DOHH2 (cell line): Measurements from ENCODE around the gene NUBP2.

Experiments
- H3F3A ChIP-seq: fragments of 200-600 bp; sonication (generic), shearing (Covaris generic); 2 replicates; pipeline ENCODE4 v1.6.0; 2016; ENCODE audit warnings: antibody characterized with exemption, mild to moderate bottlenecking; ENCODE audit not compliant: control insufficient read depth, insufficient read depth
- H3K27ac ChIP-seq: fragments of 200-600 bp; sonication (generic); 2 replicates; pipeline ENCODE4 v1.5.1; 2014; ENCODE audit warnings: low read depth, mild to moderate bottlenecking, low read length, moderate library complexity
- H3K27me3 ChIP-seq: fragments of 200-600 bp; sonication (generic); 2 replicates; pipeline ENCODE4 v1.6.1; 2014; ENCODE audit warnings: mild to moderate bottlenecking, low read length, mixed read lengths; ENCODE audit not compliant: control insufficient read depth
- H3K36me3 ChIP-seq: fragments of 200-600 bp; sonication (generic); 2 replicates; pipeline ENCODE4 v1.6.1; 2014; ENCODE audit warnings: mild to moderate bottlenecking, low read length, moderate library complexity, mixed read lengths; ENCODE audit not compliant: control insufficient read depth
- H3K4me1 ChIP-seq: fragments of 200-600 bp; sonication (generic); 2 replicates; pipeline ENCODE4 v1.6.1; 2014; ENCODE audit warnings: mild to moderate bottlenecking, low read length, mixed read lengths; ENCODE audit not compliant: control insufficient read depth
- H3K4me2 ChIP-seq: fragments of 200-600 bp; sonication (generic); 2 replicates; pipeline ENCODE4 v1.6.0; 2014; ENCODE audit warnings: mild to moderate bottlenecking, low read length, moderate library complexity
- H3K4me3 ChIP-seq: fragments of 200-600 bp; sonication (generic); 2 replicates; pipeline ENCODE4 v1.5.1; 2014; ENCODE audit warnings: mild to moderate bottlenecking, low read length, mixed read lengths
- H3K79me2 ChIP-seq: fragments of 200-600 bp; sonication (generic); 2 replicates; pipeline ENCODE4 v1.6.1; 2014; ENCODE audit warnings: mild to moderate bottlenecking, low read length, mixed read lengths; ENCODE audit not compliant: control insufficient read depth
- H3K9me2 ChIP-seq: fragments of 200-600 bp; sonication (generic); replicated peaks from 2 replicates; pipeline ENCODE4 v1.6.1; 2014; ENCODE audit warnings: mild to moderate bottlenecking, low read length, mixed read lengths; ENCODE audit not compliant: control insufficient read depth
- H3K9me3 ChIP-seq: fragments of 200-600 bp; sonication (generic); 2 replicates; pipeline ENCODE4 v1.6.1; 2014; ENCODE audit warnings: antibody characterized with exemption, low read length, mixed read lengths; ENCODE audit not compliant: control insufficient read depth, insufficient read depth
- H4K20me1 ChIP-seq: fragments of 200-600 bp; sonication (generic); 2 replicates; pipeline ENCODE4 v1.6.0; 2014; ENCODE audit warnings: low read depth, mild to moderate bottlenecking, antibody characterized with exemption, low read length, moderate library complexity; ENCODE audit not compliant: control insufficient read depth, insufficient read depth
- CTCF ChIP-seq: fragments of 200-600 bp; sonication (generic); IDR thresholded peaks from one replicate; pipeline ENCODE4 v1.5.1; 2014; ENCODE audit warnings: antibody characterized with exemption, mild to moderate bottlenecking, low read depth, low read length; ENCODE audit not compliant: poor library complexity, severe bottlenecking
- EZH2phosphoT487 ChIP-seq: fragments of 200-600 bp; sonication (generic); IDR thresholded peaks from 2 replicates; pipeline ENCODE4 v1.6.1; 2017; ENCODE audit warnings: borderline replicate concordance, mild to moderate bottlenecking, antibody characterized with exemption, low read length, moderate library complexity, mixed read lengths

Gene NUBP2

GRCh38 chr16:1781758-1782407 lies 877 bp upstream of the NUBP2 start:
- Histone ChIP-seq H3F3A (no peaks in the 10 kb centered on the region), H3K4me2 (peak overlapping the region; percentile 93), H3K79me2 (peaks cover 52% of the 10 kb centered on the region), H3K27ac (no peak overlapping the region), H3K4me3 (peak overlapping the region; percentile 82), H3K36me3 (peaks cover 27% of the 10 kb centered on the region), H3K27me3 (no peaks in the 10 kb centered on the region), H3K9me3 (no peaks in the 10 kb centered on the region), H3K9me2 (no peaks in the 10 kb centered on the region), H3K4me1 (peaks cover 16% of the 10 kb centered on the region), H4K20me1 (0 out of 2 replicates have a peak, but pooled peaks cover 5% of the 10 kb centered on the region)
- TF ChIP-seq CTCF (no peak), EZH2phosphoT487 (no peak)

GRCh38 chr16:1784977-1785845 lies 2.5 kb downstream of the NUBP2 start:
- Histone ChIP-seq H3K9me2 (no peaks in the 10 kb centered on the region), H3K79me2 (peaks cover 62% of the 10 kb centered on the region), H4K20me1 (0 out of 2 replicates have a peak, but pooled peaks cover 5% of the 10 kb centered on the region), H3K9me3 (no peaks in the 10 kb centered on the region), H3K27ac (no peak overlapping the region), H3F3A (no peaks in the 10 kb centered on the region), H3K4me1 (peaks cover 16% of the 10 kb centered on the region), H3K36me3 (peaks cover 22% of the 10 kb centered on the region), H3K4me3 (no peak overlapping the region), H3K4me2 (no peak overlapping the region), H3K27me3 (no peaks in the 10 kb centered on the region)
- TF ChIP-seq EZH2phosphoT487 = no peak
- TF ChIP-seq CTCF = no peak

- no peak overlapping the region for H3K4me3 ChIP-seq
Measured at GRCh38 chr16:1785846-1786170, 3.0 kb downstream of the NUBP2 start.

More at GRCh38 chr16:1785846-1786170, 3.0 kb downstream of the NUBP2 start:
- Histone ChIP-seq H3K4me1 (peaks cover 16% of the 10 kb centered on the region), H3K27me3 (no peaks in the 10 kb centered on the region), H3K27ac (no peak overlapping the region), H3F3A (no peaks in the 10 kb centered on the region), H3K4me2 (no peak overlapping the region), H3K9me2 (no peaks in the 10 kb centered on the region), H4K20me1 (0 out of 2 replicates have a peak, but pooled peaks cover 5% of the 10 kb centered on the region), H3K79me2 (peaks cover 62% of the 10 kb centered on the region), H3K9me3 (no peaks in the 10 kb centered on the region), H3K36me3 (peaks cover 22% of the 10 kb centered on the region)
- TF ChIP-seq EZH2phosphoT487 (no peak), CTCF (no peak)
